NCI-H1436 treated with DMSO at 0.1 percent for 48 hours (cell line): Measurements from ENCODE around the gene PEBP1.
"Not testable (repeated sequence)": the region's sequence is repeated elsewhere in the genome, so short reads cannot be mapped to it uniquely, and the experiment has no call there.

ENCODE experiments used
- DNase-seq: peaks from one replicate; lab custom pipeline; 2025; lab: John Stamatoyannopoulos, UW

PEBP1 gene

DNA sequence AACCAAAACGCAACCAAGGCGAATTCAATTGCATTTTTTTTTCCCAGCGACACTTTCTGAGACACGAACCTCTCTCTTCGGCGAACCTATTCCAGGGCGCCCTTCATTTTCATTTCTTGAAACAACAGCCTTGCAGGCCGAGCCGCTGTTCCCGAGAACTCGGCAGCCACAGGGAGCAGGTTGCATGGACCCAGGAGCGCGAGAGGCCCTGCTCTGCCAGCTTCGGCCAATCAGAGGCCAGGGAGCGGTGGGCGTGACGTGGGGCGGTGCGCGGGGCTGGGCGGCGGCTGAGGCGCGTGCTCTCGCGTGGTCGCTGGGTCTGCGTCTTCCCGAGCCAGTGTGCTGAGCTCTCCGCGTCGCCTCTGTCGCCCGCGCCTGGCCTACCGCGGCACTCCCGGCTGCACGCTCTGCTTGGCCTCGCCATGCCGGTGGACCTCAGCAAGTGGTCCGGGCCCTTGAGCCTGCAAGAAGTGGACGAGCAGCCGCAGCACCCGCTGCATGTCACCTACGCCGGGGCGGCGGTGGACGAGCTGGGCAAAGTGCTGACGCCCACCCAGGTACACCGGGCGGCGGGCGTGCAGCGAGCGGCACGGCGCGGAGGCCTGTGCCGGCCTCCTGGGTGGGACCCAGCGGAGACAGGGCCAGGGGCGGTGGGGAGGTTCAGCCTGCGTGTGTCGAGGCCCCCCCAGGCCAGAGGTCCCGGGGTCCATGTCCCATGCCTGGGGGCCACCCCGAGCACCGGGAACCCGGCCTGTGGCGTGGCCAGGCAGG is at the start of gene PEBP1:
TSS of gene PEBP1 (plus strand) at position 337 of the 771 bp plus-strand sequence. CDS start at position 423, 86 bp downstream.
- peak; percentile 46 for DNase-seq

DNA sequence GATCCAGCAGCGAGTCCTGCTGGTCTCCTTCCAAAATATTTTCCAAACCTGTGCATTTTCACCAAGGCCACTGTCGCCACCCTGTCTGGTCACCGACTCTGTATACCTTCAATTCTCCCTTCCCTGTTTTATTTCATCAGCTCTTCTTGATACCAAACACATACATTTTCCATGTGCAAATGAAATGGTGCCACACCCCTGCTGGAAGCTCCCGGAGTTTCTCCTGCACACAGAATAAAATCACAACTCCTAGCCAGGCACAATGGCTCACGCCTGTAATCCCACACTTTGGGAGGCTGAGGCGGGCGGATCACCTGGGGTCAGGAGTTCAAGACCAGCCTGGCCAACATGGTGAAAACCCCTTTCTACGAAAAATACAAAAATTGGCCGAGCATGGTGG is 46.1 kb upstream of the PEBP1 start:
- no peak for DNase-seq

DNA sequence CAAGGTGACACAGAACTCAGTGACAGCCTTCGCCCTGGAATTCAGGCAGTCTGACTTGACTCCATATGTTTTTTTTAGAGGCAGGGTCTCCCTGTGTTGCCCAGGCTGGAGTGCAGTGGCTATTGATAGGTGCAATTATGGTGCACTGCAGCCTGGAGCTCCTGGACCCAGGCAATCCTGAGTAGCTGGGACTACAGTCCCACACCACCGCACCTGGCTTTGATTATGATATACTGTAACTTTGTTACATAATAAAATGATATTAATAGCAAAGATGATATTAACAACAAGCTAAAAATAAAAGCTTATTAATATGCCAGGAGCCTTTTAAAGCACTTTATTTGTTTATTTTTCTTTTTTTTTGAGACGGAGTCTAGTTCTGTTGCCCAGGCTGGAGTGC is 41.9 kb upstream of the PEBP1 start:
- no peak for DNase-seq

DNA sequence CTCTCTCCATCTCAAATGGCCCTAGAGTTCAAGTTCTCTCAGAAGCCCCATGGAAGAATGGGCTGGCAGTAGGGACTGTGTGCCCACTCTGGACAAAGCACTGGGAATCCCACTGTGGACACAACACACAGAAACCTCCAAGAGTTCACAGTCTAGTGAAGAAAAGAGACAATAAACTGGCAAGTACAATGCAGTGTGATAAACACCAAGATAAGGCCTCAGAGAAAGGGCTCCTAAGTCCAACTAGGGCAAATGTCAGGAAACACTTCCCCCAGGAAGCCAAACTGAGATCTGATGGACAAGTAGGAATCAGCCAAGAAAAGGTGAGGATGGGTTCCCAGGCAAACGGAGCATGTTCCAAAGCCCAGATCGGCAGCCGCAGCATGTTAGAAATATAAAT is 37.5 kb upstream of the PEBP1 start:
- DNase-seq = no peak

DNA sequence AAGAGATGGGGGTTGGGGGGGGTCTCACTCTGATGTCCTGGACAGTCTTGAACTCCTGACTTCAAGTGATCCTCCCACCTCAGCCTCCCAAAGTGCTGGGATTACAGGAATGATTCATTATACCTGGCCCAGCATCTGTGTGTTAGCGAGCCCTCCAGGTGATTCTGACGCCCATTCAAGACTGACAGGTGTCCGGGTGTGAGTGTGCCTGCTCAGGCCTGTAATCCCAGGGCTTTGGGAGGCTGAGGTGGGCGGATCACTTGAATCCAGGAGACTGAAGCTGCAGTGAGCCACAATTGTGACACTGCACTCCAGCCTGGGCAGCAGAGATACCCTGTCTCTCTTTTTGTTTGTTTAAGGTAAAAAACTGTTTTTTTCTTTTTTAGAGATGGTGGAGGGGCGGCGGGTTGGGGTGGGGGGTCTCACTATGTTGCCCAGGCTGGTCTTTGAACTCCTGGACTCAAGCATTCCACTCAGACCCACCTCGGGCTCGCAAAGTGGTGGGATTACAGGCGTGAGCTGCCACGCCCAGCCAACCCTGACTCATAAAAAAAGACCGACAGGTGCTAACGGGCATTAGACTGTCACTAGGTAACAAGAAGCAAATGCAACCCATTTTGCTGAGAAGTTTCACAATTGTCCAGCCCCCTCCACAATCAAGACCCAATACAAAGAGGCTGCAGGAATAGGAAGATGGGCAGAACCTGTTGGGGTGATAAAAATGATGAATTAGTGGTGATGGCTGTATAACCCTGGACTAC is 36.8 kb upstream of the PEBP1 start:
- DNase-seq = no peak

DNA sequence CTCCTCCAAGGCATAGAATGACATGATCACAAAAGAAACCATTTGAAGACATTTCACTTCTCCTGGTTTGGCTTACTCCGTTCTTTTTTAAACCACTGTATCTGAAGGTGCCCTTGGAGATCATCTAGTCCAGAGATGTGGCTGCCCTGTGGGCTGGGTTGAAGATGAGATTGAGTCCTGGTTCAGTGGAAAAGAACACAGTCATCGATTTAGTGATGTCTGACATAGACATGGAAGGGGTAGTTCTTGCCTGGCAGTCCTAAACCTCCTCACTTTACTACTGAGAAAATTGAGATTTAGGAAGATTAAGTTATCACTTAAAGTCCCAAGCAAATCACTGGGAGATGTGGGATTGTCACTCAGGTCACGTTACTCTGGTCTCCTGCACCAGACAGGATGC is 34.9 kb upstream of the PEBP1 start:
- DNase-seq = no peak

DNA sequence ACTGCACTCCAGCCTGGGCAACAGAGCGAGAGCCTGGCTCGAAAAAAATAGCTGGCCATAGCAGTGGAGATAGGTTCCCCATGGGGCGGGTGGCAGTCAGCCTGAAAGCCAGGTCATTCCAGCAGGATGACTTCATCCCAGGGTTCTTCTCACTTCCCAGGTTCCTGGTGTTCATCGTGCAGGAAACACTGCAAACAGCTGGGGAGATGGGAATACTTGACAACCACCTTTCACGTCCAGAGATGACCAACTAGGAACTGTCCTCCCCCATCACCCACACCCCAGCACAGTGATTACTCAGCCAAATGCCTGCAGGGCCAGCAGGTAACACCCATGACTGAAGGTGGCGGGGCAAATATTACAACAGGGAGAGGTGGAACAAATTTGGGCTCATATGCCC is 33.9 kb upstream of the PEBP1 start:
- no peak for DNase-seq

DNA sequence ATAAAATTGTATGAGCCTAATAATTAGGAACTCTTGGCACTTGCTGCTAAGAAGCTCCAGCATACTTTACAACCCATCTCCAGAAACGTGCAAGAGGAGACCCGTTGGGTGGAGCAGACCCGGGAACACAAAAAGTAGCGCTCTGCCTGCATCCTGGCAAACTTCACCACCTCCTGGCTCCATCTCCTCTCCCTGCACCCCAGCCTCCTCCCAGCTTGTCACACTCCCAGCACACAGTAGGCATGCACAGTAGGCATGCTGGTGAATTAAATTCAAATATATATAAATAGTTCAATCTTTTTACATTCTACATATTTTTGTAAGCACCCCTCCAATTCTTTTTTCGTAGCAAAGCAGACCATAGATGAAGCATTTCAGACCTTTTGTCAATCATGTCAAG is 33.3 kb upstream of the PEBP1 start:
- DNase-seq = no peak

DNA sequence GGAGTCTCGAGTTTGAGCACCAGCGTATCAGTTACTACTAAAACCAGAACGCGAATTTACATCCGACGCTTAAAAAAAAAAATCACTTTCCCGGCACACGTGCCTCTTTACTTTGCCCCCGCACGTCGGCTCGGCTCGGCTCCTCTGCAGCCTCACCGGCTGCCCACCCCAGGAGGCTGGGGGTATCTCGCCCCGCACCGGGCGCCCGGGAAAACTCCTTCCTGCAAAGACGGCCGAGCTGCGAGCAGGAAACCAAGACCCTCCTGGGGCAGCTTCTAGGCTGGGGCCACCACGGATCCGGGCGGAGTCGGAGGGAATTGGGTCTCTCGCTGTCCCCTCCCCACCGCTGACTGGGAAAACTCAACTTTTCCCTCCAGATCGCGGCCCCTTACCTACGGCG is 32.7 kb upstream of the PEBP1 start:
- no peak for DNase-seq

DNA sequence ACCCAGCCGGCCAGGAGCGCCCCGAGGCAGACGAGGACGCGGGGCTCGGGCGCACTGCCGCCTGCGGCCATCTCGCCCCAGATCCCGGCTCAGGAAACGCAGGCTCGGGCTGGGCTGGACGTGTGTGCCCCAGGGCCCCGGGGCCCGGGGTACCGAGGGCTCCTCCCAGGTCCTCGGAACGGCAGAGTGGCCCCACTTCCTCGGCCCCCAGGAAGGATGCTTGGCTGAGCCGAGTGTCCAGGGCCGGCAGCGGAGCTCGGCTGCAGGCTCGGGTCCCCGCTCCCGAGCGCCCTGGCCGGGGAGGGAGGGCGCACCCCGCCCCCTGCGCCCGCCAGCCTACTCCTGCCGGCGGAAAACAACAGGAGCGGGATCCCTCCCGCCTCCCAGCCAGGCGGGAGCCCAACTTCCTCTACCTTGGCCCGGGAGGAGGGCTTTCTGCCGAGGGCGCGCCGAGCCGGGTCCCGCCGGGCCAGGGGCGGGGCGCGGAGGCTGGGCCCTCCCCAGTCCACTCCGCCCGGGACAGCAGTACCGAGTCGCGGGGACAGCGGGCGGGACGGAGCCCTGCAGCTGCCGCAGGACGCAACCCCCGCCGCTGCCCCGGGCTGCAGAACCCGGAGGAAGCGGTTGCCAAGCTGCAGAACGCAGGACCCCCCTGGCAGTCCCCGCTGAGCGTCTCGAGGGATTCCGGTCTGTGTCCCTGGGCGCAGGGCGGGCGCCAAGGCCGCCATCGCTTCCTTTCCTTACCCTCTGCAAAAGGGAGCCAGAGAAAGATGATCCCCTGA is 32.1 kb upstream of the PEBP1 start, which contains the start of gene VSIG10:
TSS of gene VSIG10 (minus strand) at position 411 of the 782 bp plus-strand sequence. CDS start at position 71, 340 bp downstream.
- no peak for DNase-seq

DNA sequence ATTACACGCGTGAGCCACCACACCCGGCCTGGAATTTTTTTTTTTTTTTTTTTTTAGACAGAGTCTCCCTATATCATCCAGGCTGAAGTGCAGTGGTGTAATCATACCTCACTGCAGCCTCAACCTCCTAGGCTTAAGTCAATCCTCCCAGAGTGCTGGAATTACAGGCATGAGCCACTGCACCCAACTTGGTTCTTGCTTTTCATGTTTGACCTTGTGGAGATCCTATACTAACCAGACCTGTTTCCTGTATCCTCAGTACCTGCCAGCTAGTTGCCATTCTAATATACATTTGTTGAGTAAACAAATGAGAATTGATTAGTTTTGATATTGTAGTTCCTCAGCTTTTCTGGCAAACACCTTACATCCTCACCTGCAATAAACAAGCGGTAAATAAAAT is 28.9 kb upstream of the PEBP1 start:
- DNase-seq = no peak

DNA sequence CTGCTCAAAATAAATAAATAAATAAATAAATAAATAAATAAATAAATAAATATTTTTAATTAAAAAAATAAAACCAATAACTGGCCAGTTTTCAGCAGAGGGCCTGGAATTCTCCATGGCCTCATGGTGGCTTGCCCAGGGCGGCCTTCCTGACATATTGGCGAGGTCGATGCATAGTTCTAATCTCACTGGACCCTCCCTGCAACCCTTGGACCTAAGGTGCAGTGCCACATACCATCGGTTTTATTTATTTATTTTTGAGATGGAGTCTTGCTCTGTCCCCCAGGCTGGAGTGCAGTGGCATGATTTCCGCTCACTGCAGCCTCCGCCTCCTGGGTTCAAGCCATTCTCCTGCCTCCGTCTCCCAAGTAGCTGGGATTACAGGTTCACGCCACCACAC is 28.2 kb upstream of the PEBP1 start:
- no peak for DNase-seq

DNA sequence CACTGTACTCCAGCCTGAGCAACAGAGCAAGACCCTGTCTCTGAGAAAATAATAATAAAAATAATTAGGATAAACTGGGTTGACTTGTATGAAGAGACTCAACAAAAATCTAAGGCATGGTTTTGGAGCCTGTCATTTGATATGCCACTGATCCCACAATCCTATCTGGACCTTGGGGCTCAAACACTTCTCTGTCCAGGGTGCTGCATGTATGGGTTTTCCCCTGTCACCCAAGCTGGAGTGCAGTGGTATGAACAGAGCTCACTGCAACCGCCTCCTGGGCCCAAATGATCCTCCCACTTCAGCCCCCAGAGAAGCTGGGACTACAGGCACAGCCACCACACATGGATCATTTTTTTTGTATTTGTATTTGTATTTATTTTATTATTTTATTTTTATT is 26.8 kb upstream of the PEBP1 start:
- DNase-seq = no peak

DNA sequence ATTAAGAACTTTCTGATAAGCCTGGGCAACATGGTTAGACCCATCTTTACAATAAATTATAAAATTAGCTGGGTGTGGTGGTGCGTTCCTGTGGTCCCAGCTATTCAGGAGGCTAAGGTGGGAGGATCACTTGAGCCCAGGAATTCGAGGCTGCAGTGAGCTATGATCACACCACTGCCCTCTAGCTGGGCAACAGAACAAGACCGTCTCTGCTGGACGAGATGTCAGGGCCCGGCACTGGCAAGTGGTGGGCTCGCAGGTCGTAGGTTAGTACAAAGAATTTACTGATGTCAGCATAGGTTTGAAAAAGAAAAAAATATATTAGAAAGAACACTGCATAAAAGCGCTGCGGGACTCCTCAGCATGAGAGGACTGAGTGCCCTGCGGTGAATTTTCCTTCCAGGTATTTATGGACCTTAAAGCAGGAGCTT is 16.5 kb upstream of the PEBP1 start:
- no peak for DNase-seq

DNA sequence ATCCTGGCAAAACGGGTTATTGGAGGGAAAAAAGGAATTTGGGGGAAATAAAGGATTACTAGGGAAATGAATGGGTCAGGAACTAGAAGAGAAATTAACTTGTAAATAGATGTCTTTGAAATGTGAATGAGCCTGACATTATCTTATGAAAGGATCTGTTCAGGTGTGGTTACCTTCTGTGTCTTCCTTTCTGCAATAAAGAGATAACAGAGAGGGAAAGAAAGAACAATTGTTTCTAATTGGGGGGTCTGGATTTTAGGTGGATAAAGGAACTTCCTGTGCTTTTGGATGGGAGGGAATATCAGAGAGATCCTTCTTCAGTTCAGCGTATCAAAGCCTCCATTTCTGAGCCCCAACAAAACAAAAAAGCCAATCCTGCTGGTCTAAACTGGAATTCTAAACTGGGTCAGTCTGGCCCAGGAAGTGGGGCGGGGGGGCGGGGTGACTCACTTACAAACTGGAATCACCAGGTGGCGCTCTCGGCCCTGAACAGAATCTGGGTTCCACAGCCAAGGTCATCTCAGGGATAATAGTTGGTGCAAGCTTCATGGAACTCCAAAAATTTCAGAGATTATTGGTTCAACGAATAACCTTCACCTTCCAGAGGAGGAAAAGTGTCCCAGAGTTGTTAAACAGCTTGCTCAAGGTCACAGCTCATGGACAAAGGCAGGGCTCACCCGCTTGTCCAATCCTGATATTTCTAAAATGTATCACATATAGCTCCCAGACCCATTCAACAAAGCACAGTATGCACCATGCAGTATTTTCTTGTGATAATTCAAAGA is 15.2 kb upstream of the PEBP1 start:
- no peak for DNase-seq

DNA sequence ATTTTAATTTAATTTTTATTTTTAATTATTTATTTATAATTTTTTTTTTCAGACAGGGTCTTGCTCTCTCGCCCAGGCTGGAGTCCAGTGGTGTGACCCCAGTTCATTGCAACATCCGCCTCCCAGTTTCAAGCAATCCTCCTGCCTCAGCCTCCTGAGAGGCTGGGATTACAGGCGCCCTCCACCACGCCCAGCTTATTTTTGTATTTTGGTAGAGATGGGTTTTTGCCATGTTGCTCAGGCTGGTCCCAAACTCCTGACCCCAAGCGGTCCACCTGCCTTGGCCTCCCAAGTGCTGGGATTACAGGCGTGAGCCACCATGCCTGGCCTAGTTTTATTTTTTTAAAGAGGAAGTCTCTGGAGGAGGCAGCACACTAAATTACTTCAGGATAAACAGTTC is 13.7 kb upstream of the PEBP1 start:
- DNase-seq = no peak

DNA sequence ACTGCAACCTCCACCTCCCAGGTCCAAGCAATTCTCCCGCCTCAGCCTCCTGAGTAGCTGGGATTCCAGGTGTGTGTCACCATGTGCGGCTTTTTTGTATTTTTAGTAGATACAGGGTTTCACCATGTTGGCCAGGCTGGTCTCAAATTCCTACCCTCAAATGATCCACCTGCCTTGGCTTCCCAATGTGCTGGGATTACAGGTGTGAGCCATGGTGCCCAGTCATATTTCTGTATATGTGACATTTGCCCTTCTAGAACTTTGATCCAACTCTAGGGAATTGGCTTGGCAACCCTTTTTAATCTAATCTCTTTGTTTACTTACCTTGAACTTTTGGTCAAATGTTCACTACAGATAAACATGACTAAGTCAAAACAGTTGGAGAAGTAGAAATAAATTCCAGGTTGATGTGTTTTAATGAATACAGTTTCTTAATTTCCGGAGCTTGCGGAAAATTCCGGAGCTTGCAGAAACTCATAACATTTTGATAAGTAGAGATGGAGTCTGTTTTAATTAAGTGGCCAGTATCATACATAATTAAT is 11.5 kb upstream of the PEBP1 start:
- no peak for DNase-seq

DNA sequence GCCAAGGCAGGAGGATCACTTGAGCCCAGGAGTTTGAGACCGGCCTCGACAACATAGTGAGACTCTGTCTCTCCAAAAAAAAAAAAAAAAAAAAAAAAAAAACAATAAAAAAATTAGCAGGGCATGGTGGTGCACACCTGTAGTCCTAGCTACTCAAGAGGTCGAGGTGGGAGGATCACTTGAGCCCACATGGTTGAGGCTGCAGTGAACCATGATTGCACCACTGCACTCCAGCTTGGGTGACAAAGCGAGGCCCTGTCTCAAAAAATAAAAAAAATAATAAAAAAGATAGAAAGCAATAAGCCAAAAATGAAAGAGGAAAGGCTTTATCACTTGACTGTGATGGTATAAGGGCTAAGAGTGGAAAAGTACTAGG is 10.2 kb upstream of the PEBP1 start:
- no peak for DNase-seq

DNA sequence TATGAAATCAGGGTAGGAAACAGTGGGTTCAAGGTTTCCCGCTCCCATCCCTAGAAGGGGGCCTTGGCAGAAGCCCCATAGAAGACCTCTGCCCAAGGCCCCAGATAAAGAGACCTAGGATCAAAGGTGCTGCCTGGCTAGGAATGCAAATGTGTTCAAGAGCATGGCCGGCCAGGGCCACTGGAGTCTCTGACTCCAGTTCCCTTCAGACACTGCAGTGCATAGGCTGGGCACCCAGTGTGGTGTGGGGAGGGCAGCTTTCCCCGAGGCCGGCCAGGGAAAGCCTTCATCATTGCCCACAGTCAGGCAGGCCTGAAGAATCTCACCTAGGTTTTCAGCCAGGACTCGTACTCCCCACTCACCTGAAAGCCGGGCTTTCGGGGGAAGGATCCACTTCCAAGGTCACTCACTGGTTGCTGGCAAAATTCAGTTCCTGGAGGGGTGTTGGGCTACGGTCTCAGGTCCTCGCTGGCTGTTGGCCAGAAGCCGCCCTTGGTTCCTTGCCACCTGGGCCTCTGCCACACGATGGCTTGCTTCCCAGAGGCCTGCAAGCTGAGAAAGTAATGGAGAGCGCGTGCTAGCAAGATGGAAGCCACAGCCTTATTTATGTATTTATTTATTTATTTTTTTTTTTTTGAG is 9.7 kb upstream of the PEBP1 start:
- DNase-seq = no peak

DNA sequence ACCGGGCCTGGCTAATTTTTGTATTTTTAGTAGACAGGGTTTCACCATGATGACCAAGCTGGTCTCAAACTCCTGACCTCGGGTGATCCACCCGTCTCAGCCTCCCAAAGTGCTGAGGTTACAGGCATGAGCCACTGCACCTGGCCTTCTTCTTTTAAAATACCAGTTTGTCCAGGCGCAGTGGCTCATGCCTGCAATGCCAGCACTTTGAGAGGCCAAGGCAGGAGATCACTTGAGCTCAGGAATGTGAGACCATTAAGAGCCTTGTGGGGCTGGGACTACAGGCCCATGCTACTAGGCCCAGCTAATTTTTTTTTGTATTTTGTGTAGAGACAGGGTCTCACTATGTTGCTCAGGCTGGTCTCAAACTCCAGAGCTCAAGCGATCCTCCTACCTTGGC is 8.1 kb upstream of the PEBP1 start:
- no peak for DNase-seq

DNA sequence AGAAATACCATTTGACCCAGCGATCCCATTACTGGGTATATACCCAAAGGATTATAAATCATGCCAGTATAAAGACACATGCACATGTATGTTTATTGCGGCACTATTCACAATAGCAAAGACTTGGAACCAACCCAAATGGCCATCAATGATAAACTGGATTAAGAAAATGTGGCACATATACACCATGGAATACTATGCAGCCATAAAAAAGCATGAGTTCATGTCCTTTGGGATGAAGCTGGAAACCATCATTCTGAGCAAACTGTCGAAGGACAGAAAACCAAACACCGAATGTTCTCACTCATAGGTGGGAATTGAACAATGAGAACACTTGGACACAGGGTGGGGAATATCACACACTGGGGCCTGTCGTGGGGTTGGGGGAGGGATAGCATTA is 6.5 kb upstream of the PEBP1 start:
- not testable (repeated sequence) for DNase-seq
